ENCODE measurements around the gene TMEM161A.

- TF ChIP-seq CTCF (IDR thresholded peaks at IDR 0.05) (no peak), POLR2A (IDR thresholded peaks at IDR 0.05) (no peak), POLR2AphosphoS5 (IDR thresholded peaks at IDR 0.05) (no peak), EP300 (IDR thresholded peaks at IDR 0.05) (no peak)
Observed at GRCh38 chr19:19179548-19180441, 41.5 kb upstream of the TMEM161A start.
